ENCODE data around the gene PDZRN3. TPM values are rescaled to one million over a fixed set of nuclear protein-coding genes. Genes with fewer than 3 reads are reported as not detected.
A peak's percentile ranks its signal among the peaks of the same experiment; 100 is the strongest.

The PDZRN3 gene
- total and polyA plus RNA-seq, 12 donors, result 17.7 to 143 (median 74.6) TPM

GRCh38 chr3:73437828-73438227, 186.9 kb downstream of the PDZRN3 start:
- intact Hi-C loops (cut with DNase I), result loop anchor here in 2 of 10 donors (2.0 to 10.0 kb wide), 2 partner anchors 331 to 333 kb away; no protein-coding TSS in a partner anchor
- ATAC-seq, result peak in 2 of 8 donors; percentile 35 to 36
- DNase-seq, result no peak

GRCh38 chr3:73435055-73435454, 189.7 kb downstream of the PDZRN3 start:
- WGBS, 2 donors, result 71 to 79% methylated on average over 11 of the region's 11 CpGs
- Histone ChIP-seq H3K9me3 (no peaks in the 10 kb centered on the region), H3K27me3 (no peaks in the 10 kb centered on the region), H3K4me3 (no peak overlapping the region), H3K27ac (no peak overlapping the region), H3K36me3 (no peaks in the 10 kb centered on the region), H3K4me1 (peaks cover 0 to 57% (median 22%) of the 10 kb centered on the region in 9 donors)
- TF ChIP-seq, protein P1, sequence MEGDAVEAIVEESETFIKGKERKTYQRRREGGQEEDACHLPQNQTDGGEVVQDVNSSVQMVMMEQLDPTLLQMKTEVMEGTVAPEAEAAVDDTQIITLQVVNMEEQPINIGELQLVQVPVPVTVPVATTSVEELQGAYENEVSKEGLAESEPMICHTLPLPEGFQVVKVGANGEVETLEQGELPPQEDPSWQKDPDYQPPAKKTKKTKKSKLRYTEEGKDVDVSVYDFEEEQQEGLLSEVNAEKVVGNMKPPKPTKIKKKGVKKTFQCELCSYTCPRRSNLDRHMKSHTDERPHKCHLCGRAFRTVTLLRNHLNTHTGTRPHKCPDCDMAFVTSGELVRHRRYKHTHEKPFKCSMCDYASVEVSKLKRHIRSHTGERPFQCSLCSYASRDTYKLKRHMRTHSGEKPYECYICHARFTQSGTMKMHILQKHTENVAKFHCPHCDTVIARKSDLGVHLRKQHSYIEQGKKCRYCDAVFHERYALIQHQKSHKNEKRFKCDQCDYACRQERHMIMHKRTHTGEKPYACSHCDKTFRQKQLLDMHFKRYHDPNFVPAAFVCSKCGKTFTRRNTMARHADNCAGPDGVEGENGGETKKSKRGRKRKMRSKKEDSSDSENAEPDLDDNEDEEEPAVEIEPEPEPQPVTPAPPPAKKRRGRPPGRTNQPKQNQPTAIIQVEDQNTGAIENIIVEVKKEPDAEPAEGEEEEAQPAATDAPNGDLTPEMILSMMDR (IDR thresholded peaks at IDR 0.05), result no peak
- intact Hi-C loops (cut with DNase I), result loop anchor here in 1 of 10 donors (10.0 kb wide), 1 partner anchor 330 kb away; no protein-coding TSS in a partner anchor
- DNase-seq (no peak), ATAC-seq (no peak)

More at GRCh38 chr3:73437828-73438227, 186.9 kb downstream of the PDZRN3 start:
- Histone ChIP-seq H3K27me3 (no peaks in the 10 kb centered on the region), H3K9me3 (no peaks in the 10 kb centered on the region), H3K4me1 (peaks cover 0 to 37% (median 12%) of the 10 kb centered on the region in 9 donors), H3K4me3 (no peak overlapping the region), H3K27ac (no peak overlapping the region), H3K36me3 (no peaks in the 10 kb centered on the region)
- WGBS, 2 donors, result 36 to 42% methylated on average over 3 of the region's 3 CpGs
- TF ChIP-seq, protein P1 (IDR thresholded peaks at IDR 0.05), result no peak

- no peak overlapping the region for H3K27ac ChIP-seq
- no peak overlapping the region for H3K4me3 ChIP-seq
- intact Hi-C loops (cut with DNase I), result loop anchor here (2.0 to 10.0 kb wide), 4 partner anchors 326 to 333 kb away; no protein-coding TSS in a partner anchor
Measured at GRCh38 chr3:73433687-73434086, 191.1 kb downstream of the PDZRN3 start.

GRCh38 chr3:73433079-73433478, 191.7 kb downstream of the PDZRN3 start:
- DNase-seq (no peak), ATAC-seq (no peak)
- H3K27me3 ChIP-seq, result no peaks in the 10 kb centered on the region
- 56 to 67% methylated on average over 2 of the region's 2 CpGs for WGBS, 2 donors
- TF ChIP-seq, protein P1 (IDR thresholded peaks at IDR 0.05), result no peak
- H3K27ac ChIP-seq, result no peak overlapping the region
- no peak overlapping the region for H3K4me3 ChIP-seq
- no peaks in the 10 kb centered on the region for H3K9me3 ChIP-seq
- peaks cover 0 to 46% (median 21%) of the 10 kb centered on the region in 9 donors for H3K4me1 ChIP-seq
- intact Hi-C loops (cut with DNase I), result loop anchor here (2.0 to 10.0 kb wide), 4 partner anchors 326 to 332 kb away; no protein-coding TSS in a partner anchor
- H3K36me3 ChIP-seq, result no peaks in the 10 kb centered on the region

More at GRCh38 chr3:73433687-73434086, 191.1 kb downstream of the PDZRN3 start:
- DNase-seq (no peak), ATAC-seq (peak in 2 of 8 donors; percentile 15 to 25)
- TF ChIP-seq, protein P1 (IDR thresholded peaks at IDR 0.05), result no peak
- no peaks in the 10 kb centered on the region for H3K36me3 ChIP-seq
- H3K4me1 ChIP-seq, result peaks cover 0 to 51% (median 22%) of the 10 kb centered on the region in 9 donors
- no peaks in the 10 kb centered on the region for H3K27me3 ChIP-seq
- 53 to 58% methylated on average over 14 of the region's 14 CpGs for WGBS, 2 donors
- H3K9me3 ChIP-seq, result no peaks in the 10 kb centered on the region
